DND-41 (cell line): ENCODE results near the gene SDR9C7.
"Not testable (repeated sequence)": the region's sequence is repeated elsewhere in the genome, so short reads cannot be mapped to it uniquely, and the experiment has no call there.

Experiments used
- ATAC-seq: fragments of 200-7000 bp; cut with Tn5 transposase; 3 replicates; pipeline ENCODE4 v1.9.1; 2021; ENCODE audit warnings: low read depth; ENCODE audit not compliant: insufficient read depth
- DNase-seq: peaks from one replicate; pipeline ENCODE4 v3.0.0-alpha.2; 2020
- H2AFZ ChIP-seq: 2 replicates; pipeline ENCODE4 v1.6.0; 2012; ENCODE audit warnings: low read depth, low read length
- H3K27ac ChIP-seq: 2 replicates; pipeline ENCODE4 v1.5.1; 2012; ENCODE audit warnings: low read length, inconsistent platforms
- H3K27me3 ChIP-seq: fragments of 200-600 bp; sonication (generic); 2 replicates; pipeline ENCODE4 v1.6.0; 2012; ENCODE audit warnings: low read length, mild to moderate bottlenecking, inconsistent platforms; ENCODE audit not compliant: insufficient read depth, poor library complexity
- H3K36me3 ChIP-seq: 2 replicates; pipeline ENCODE4 v1.5.1; 2012; ENCODE audit warnings: low read length, inconsistent platforms; ENCODE audit not compliant: insufficient read depth
- H3K4me1 ChIP-seq: 2 replicates; pipeline ENCODE4 v1.5.1; 2012; ENCODE audit warnings: mild to moderate bottlenecking, low read length; ENCODE audit not compliant: insufficient read depth
- H3K4me2 ChIP-seq: 2 replicates; pipeline ENCODE4 v1.6.0; 2012; ENCODE audit warnings: mild to moderate bottlenecking, moderate library complexity, low read length, inconsistent platforms; ENCODE audit not compliant: insufficient read depth
- H3K4me3 ChIP-seq, 2 experiments: fragments of 200-600 bp in 1 of 2; shearing (Covaris generic) in 1 of 2; 2 replicates each; pipeline ENCODE4 v1.5.1; 2012 to 2016; ENCODE audit warnings: inconsistent platforms in 2 of 2, low read length in 2 of 2, mild to moderate bottlenecking in 2 of 2, low read depth in 1 of 2, moderate library complexity in 1 of 2
- H3K79me2 ChIP-seq: 2 replicates; pipeline ENCODE4 v1.6.0; 2012; ENCODE audit warnings: low read length, inconsistent platforms; ENCODE audit not compliant: insufficient read depth
- H3K9ac ChIP-seq: 2 replicates; pipeline ENCODE4 v1.6.0; 2012; ENCODE audit warnings: low read depth, mild to moderate bottlenecking, inconsistent platforms, low read length, moderate library complexity
- H3K9me3 ChIP-seq: 2 replicates; pipeline ENCODE4 v1.5.1; 2012; ENCODE audit warnings: low read length, moderate library complexity, mild to moderate bottlenecking, inconsistent platforms; ENCODE audit not compliant: insufficient read depth, severe bottlenecking
- H4K20me1 ChIP-seq: 2 replicates; pipeline ENCODE4 v1.6.0; 2012; ENCODE audit warnings: low read length; ENCODE audit not compliant: insufficient read depth
- EZH2 ChIP-seq: IDR thresholded peaks from 3 replicates; pipeline ENCODE4 v1.6.1; 2012; ENCODE audit warnings: borderline replicate concordance, low read depth, mild to moderate bottlenecking, moderate library complexity, low read length, inconsistent platforms; ENCODE audit not compliant: severe bottlenecking
- TF ChIP-seq, protein P1 (sequence below): IDR thresholded peaks from 2 replicates; pipeline ENCODE4 v1.5.1; 2012; ENCODE audit warnings: borderline replicate concordance, low read length, moderate library complexity, mild to moderate bottlenecking; ENCODE audit not compliant: poor library complexity, severe bottlenecking; ENCODE audit errors: extremely low read depth

The SDR9C7 gene

DNA sequence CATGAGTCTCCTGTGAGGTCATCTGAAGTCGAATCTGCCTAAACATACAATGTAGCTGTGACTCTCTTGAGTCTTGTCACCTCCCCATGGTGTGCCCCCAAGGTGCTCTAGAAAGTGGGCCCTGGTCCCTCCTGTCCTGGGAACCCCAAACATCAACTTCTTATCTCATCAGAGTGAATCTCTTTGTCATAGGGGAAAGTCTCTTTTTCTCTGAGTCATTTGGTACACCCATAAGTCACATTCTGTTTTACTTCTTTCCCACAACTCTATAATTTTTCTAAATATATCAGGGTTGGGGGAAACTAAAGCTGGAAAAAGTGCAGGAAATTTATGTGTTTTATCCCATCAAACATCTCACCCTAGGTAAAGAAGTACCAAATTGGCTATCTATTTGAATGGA is 12.9 kb downstream of the SDR9C7 start:
- Histone ChIP-seq H3K4me1 (no peaks in the 10 kb centered on the region), H3K9ac (no peak overlapping the region), H3K27ac (no peak overlapping the region), H3K79me2 (no peaks in the 10 kb centered on the region), H3K4me3 (no peak overlapping the region), H2AFZ (no peak overlapping the region), H3K4me2 (no peak overlapping the region), H3K9me3 (no peaks in the 10 kb centered on the region), H4K20me1 (no peaks in the 10 kb centered on the region), H3K36me3 (no peaks in the 10 kb centered on the region), H3K27me3 (no peaks in the 10 kb centered on the region)
- DNase-seq: no peak
- no peak for ATAC-seq
- TF ChIP-seq, protein P1, sequence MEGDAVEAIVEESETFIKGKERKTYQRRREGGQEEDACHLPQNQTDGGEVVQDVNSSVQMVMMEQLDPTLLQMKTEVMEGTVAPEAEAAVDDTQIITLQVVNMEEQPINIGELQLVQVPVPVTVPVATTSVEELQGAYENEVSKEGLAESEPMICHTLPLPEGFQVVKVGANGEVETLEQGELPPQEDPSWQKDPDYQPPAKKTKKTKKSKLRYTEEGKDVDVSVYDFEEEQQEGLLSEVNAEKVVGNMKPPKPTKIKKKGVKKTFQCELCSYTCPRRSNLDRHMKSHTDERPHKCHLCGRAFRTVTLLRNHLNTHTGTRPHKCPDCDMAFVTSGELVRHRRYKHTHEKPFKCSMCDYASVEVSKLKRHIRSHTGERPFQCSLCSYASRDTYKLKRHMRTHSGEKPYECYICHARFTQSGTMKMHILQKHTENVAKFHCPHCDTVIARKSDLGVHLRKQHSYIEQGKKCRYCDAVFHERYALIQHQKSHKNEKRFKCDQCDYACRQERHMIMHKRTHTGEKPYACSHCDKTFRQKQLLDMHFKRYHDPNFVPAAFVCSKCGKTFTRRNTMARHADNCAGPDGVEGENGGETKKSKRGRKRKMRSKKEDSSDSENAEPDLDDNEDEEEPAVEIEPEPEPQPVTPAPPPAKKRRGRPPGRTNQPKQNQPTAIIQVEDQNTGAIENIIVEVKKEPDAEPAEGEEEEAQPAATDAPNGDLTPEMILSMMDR: no peak
- no peak for TF ChIP-seq EZH2

DNA sequence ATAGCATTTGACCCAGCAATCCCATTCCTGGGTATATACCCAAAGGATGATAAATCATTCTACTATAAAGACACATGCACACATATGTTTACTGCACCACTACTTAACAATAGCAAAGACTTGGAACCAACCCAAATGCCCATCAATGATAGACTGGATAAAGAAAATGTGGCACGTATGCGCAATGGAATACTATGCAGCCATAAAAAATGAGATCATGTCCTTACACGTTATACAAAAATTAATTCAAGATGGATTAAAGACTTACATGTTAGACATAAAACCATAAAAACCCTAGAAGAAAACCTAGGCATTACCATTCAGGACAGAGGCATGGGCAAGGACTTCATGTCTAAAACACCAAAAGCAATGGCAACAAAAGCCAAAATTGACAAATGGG is 16.1 kb downstream of the SDR9C7 start:
- not testable (repeated sequence) for H3K27ac ChIP-seq, H3K36me3 ChIP-seq, H2AFZ ChIP-seq, H3K9ac ChIP-seq, H3K27me3 ChIP-seq, H3K4me3 ChIP-seq, H3K9me3 ChIP-seq, H4K20me1 ChIP-seq, H3K79me2 ChIP-seq, H3K4me1 ChIP-seq, H3K4me2 ChIP-seq, DNase-seq, ATAC-seq

DNA sequence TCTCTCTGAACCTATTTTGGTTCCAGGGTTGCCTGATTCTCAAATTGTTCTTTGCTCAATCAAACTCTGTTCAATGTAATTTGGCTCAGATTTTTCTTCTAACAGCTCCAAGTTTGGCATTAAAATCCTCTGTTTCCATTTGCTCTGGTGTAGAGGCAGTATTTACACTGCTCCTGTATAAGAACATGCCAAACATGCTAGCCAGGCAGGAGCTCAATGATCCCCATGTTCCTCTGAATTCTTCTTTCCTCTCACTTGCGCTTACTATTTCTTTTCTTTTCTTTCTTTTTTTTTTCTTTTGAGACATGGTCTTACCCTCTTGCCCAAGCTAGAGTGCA is 17.2 kb downstream of the SDR9C7 start:
- H3K79me2 ChIP-seq: no peaks in the 10 kb centered on the region
- no peak for DNase-seq
- H3K4me2 ChIP-seq: no peak overlapping the region
- TF ChIP-seq EZH2: no peak
- TF ChIP-seq, protein P1: no peak
- H4K20me1 ChIP-seq: no peaks in the 10 kb centered on the region
- no peak overlapping the region for H3K27ac ChIP-seq
- H2AFZ ChIP-seq: no peak overlapping the region
- H3K9ac ChIP-seq: no peak overlapping the region
- no peak for ATAC-seq
- no peaks in the 10 kb centered on the region for H3K4me1 ChIP-seq
- no peaks in the 10 kb centered on the region for H3K36me3 ChIP-seq
- H3K9me3 ChIP-seq: no peaks in the 10 kb centered on the region
- H3K27me3 ChIP-seq: no peaks in the 10 kb centered on the region
- no peak overlapping the region for H3K4me3 ChIP-seq

DNA sequence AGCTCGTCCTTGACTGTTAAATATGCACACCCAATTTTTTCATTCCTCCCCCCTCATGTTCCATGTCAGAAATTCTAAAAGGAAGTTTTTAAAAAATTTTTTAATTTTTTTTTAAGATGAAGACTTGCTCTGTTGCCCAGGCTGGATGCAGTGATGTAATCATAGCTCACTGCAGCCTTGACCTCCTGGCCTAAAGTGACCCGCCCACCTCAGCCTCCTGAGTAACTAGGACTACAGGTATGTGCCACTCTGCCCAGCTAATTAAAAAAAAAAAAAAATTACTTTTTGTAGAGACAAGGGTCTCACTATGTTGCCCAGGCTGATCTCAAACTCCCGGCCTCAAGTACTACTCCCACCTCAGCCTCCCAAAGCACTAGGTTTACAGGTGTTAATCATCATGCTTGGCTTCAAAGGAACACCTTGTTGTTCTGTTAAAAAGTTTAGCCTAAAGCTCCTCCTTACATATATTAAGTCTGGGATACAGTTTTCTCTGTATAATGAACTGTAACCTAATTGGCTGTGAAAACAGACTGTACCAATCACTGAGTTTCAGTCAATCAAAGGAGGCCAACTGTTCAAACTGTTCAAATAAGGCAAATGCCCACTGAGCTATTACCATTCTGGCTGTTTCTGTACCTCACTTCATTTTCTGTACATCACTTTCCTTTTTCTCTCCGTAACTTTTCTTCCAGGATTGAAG is 17.8 kb downstream of the SDR9C7 start:
- Histone ChIP-seq H2AFZ (no peak overlapping the region), H3K4me1 (no peaks in the 10 kb centered on the region), H3K9me3 (no peaks in the 10 kb centered on the region), H3K9ac (no peak overlapping the region), H3K36me3 (no peaks in the 10 kb centered on the region), H3K27me3 (no peaks in the 10 kb centered on the region), H3K79me2 (no peaks in the 10 kb centered on the region), H3K27ac (no peak overlapping the region), H4K20me1 (no peaks in the 10 kb centered on the region), H3K4me3 (no peak overlapping the region), H3K4me2 (no peak overlapping the region)
- DNase-seq (no peak), ATAC-seq (no peak)
- TF ChIP-seq, protein P1: no peak
- no peak for TF ChIP-seq EZH2
